GM18867 (cell line): ENCODE results near the gene SUGT1.

Experiments
- ATAC-seq: cut with Tn5 transposase; IDR thresholded peaks from one replicate; pipeline ENCODE4 v1.9.1; 2021; ENCODE audit warnings: mild to moderate bottlenecking, moderate library complexity; ENCODE audit not compliant: unreplicated experiment

SUGT1 gene

DNA sequence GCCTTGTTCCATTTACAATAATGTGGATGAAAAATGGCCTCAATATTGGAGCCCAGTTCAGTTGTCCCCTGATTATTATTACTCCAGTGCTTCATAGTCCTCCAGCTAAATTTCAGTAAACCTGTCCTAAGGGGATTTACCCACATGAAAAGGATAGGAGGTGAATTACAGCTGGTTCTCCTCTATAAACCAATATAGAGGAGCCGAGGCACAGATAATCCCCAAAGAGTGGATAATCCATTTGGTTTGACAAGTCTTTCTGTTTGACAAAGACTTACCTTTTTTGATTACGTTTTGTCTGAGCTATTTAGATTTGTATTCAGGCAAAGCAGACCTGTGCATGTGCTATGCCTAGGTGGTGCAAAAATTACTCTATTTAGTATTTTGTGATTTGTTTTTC, 84.3 kb downstream of the SUGT1 start:
- no peak for ATAC-seq

DNA sequence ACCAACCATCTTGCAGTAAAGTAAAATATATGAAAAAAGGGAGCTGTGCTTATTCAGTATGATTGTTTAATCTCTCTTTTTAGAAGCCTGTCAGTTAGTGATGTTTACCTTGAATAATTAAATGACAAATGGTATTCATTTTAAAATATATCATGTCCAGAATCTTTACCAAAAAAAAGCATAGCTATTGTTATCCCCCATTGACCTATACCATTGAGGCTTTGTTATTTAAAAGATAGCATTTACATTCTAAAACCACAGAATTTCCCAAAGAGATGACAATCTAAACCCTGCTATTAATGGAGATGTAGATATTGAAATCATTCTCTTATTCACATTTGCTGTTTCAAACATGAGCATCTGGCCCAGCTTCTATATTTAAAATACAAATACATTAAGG, 84.8 kb downstream of the SUGT1 start:
- ATAC-seq, result no peak

DNA sequence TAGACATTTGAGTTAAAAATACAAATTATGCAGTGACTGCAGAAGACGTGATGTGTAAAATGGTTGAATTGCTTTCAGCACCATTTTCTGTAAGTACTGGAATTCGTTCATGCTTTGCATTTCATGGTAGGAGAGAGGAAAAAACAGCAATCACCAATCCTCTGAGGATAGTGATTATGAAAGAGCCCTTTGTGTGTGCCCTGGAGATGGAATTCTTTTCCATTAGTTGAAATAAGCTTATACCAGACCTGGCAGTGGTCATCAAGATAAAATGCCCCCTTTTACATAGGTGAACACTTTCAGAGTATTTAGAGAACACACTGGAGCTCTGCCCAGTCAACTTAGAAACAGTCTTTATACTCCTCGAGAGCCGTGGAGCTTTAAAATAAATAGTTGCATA, 85.3 kb downstream of the SUGT1 start:
- no peak for ATAC-seq

DNA sequence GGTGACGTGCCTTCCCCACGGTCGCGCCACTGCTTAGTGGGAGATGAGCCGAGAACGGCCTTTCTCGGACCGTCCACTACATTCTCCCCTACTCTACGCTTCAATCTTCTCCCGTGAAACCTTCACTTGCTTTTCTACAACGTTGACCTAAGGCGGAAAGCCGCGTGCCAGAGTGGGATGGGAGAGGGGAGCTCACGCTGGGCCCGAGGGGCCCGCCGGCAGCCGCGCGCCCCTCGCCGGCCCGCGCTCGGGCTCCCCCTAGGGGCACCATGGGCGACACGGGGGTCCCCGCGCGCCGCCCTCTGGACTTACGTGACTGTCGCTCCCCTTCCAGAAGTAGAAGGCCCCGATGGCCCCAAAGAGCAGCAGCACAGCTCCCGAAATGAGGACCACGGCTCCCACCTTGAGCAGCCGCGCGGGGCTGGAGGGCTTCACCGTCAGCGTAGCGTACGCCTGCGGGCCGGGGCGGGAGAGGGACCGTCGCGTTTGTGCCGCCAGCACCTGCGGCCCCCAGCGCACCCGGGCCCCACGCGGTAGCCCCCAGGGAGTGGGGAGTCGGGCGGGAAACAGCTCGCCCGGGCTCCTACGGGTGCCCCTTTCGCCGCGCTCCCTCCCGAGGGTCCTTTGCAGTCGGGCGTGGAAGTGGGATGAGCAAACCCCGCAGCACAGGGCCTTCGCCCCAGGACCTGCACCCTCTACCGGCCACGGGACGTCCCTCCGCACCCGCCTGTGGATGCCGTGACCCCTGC, 86.3 kb downstream of the SUGT1 start:
- no peak for ATAC-seq

DNA sequence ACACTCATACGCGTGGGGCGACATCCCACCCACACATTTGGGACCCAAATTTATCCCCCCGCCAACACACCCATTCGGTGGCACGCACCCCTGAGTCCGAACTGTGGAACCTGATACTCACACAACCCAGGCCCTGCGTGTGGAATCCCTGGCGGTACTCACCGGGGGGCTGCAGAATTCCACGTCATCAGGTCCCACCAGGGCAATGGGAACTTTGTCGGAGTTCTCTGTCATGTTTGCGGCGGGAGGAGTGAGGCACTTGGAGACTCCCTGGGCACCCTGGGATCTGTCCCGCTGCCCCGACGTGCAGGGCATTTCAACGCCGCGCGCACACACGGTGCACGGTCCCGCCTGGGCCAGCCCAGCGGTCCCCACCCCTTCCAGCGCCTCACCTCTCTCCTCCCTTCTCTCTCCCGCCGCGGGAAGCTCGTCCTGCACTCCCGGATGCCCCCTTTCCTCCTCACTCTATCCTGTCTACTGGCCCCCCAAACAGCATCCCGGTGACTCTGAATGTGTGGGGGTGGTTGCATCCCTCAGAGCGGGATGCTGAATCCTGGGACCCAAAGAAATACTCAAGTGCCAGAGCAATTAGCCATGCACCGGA, 86.9 kb downstream of the SUGT1 start, which contains the start of gene CNMD:
CNMD (minus strand) TSS at position 353 of the 604 bp plus-strand sequence; CDS start at position 234, 119 bp downstream.
- ATAC-seq, result no peak

DNA sequence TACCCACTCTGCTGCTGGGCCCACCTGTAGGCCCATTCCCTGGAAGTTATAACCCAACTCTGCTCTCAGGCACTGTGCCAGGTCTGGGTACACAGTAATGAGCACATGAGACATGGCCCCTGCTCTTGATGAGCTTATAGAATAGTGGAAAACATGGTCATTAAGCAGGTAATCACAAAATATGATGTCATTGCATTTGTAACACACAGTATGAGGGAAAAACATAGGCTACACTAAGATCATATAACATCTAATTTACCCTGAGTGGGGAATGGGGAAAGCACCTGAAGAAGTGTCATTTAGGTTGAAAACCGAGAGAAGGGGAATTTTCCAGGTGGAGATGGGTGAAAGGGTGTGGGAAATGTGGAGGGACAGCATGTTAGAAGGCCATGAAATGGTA, 90.9 kb downstream of the SUGT1 start:
- no peak for ATAC-seq

DNA sequence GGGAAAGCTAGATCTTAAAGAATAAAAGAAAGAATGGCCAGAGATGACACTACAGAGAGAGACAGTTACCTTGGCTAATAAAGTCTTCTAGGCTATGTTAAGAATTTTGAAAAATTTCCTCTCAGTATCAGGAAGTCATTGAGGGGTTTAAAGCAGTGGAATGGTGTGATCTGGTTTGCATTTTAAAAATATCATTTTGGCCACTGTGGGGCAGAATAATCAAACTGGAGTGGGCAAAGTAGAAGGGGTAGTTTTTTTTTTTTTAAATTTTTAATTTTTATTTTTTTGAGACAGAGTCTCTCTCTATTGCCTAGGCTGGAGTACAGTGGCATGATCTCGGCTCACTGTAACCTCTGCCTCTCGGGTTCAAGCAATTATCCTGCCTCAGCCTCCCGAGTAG, 91.4 kb downstream of the SUGT1 start:
- no peak for ATAC-seq

DNA sequence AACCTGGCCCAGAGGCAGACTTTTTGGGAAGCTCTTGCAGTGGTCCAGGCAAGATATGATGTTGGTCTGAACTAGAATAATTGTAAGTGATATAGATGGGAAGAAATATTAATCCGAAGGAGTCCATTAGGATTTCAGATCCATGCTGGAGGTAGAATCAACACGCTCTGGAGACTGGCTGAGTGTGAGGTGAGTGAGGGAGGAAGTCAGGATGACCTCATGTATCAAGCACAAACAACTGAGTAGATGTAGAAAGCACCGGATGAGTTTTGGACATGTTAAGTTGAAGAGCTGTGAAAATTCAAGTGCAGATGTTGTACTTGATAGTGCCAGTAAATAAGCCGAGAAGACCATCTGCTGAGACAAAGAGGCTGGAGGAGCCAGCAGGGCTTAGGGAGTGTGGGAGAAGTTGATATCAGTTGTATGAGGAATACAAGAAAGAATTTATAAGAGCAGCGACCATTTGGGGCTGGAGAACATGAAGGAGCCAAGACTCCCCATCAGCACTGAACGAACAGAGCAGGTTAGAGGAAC, 92.3 kb downstream of the SUGT1 start:
- ATAC-seq, result no peak

DNA sequence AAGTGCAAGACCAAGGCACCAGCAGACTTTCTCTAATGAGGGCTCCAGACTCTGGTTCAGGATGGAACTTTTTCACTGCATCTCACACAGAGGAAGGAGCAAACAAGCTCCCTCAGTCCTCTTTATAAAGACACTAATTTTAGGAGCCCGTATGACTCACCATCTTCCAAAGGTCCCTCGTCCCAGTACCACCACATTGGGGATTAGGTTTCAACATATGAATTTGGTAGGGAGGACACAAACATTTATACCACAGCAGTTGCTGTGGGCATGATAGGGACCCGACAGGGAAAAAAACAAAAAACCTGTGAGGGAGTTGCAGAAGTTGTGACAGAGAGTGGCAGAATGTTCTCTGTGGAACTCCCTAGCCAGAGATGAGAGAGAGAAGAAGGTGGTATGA, 93.5 kb downstream of the SUGT1 start:
- ATAC-seq, result no peak

DNA sequence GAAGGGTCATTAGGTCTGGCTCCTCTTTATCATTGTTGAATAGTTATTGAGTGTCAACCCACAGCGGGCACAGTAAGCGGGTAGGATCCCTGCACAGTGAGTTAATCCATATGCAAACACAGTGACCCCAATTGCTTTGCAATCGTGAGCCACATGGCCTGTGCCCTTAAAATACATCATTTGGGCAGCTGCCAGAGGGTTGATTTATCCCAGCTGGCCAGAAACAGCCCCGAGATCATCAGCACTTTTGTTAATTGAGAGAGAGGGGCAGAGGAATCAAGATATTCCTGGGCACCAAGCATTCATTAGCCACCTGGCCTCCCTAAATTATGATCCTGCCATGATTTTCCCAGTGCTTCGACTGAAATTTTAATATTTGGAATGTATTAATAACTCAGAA, 96.8 kb downstream of the SUGT1 start:
- ATAC-seq, result no peak
